Measurements from ENCODE around the gene WDR86.

DNA sequence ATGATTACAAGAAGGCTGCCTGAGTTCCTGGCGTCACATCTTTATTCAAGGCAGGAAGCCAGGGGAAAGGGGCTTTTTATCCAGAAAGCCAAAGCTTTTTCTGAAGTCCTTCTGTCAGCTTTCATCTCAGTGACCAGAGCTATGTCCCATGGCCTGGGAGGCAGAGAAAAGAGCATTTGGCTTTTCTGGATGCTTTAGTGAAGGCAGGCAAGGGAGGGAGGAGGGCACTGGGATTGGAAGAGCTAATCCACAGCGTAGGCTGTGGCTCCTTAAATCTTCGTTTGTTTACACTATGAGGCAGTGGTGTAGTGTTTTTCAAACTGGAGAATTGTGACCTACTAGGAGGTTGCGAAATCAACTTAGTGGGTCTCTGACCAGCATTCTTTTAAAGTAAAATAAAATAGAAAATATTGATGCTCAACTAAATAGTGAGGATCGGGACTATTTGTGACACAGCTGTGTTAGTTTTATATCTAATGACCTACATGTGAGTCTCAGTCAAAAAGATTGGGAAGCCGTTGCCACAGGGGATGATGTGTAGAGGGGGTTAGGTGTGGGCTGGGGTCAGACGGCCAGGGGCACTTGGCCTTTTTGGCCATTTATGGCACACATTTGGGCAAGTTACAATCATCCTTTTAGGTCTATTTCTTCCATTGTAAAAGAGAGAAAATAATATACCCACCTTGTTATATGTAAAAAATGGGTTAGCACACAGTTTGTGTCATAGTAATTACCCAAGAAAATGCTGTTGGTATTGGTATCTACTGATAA is 16.0 kb upstream of the WDR86 start:
- TF ChIP-seq POLR2A (IDR thresholded peaks at IDR 0.05; ENCODE audit: low read length) (no peak), GATA1 (IDR thresholded peaks at IDR 0.05; ENCODE audit: low read depth, low read length) (no peak)

Data from erythroblast (primary cell).